ENCODE data around the gene CROCC2.

- TF ChIP-seq EZH2 (IDR thresholded peaks at IDR 0.05) (no peak), POLR2AphosphoS5 (IDR thresholded peaks at IDR 0.05; ENCODE audit: low read depth, low read length) (no peak), CEBPB (IDR thresholded peaks at IDR 0.05; ENCODE audit: low read depth) (no peak), CTCF (IDR thresholded peaks at IDR 0.05 in 2 of 3, conservative IDR thresholded peaks at IDR 0.05 in 1 of 3; ENCODE audit: borderline replicate concordance in 1 of 3, insufficient read depth in 1 of 3, low read depth in 2 of 3, low read length in 2 of 3) (no peak), REST (IDR thresholded peaks at IDR 0.05; ENCODE audit: low read depth) (no peak), EZH2phosphoT487 (IDR thresholded peaks at IDR 0.05; ENCODE audit: borderline replicate concordance) (no peak), SIN3A (IDR thresholded peaks at IDR 0.05; ENCODE audit: low read depth) (no peak), JUND (IDR thresholded peaks at IDR 0.05) (no peak), ELF1 (IDR thresholded peaks at IDR 0.05; ENCODE audit: borderline replicate concordance, low read depth) (no peak), POLR2A (IDR thresholded peaks at IDR 0.05; ENCODE audit: borderline replicate concordance, extremely low read depth, insufficient read depth, insufficient read length) (no peak), ZBTB33 (IDR thresholded peaks at IDR 0.05; ENCODE audit: extremely low read depth, insufficient replicate concordance, low read length) (no peak), ZNF274 (IDR thresholded peaks at IDR 0.05; ENCODE audit: low read depth, low read length) (no peak)
These were observed 103.7 kb downstream of the CROCC2 start for GRCh38 chr2:241009601-241010530.
